Measurements from ENCODE around the gene RERE.

The RERE gene

DNA sequence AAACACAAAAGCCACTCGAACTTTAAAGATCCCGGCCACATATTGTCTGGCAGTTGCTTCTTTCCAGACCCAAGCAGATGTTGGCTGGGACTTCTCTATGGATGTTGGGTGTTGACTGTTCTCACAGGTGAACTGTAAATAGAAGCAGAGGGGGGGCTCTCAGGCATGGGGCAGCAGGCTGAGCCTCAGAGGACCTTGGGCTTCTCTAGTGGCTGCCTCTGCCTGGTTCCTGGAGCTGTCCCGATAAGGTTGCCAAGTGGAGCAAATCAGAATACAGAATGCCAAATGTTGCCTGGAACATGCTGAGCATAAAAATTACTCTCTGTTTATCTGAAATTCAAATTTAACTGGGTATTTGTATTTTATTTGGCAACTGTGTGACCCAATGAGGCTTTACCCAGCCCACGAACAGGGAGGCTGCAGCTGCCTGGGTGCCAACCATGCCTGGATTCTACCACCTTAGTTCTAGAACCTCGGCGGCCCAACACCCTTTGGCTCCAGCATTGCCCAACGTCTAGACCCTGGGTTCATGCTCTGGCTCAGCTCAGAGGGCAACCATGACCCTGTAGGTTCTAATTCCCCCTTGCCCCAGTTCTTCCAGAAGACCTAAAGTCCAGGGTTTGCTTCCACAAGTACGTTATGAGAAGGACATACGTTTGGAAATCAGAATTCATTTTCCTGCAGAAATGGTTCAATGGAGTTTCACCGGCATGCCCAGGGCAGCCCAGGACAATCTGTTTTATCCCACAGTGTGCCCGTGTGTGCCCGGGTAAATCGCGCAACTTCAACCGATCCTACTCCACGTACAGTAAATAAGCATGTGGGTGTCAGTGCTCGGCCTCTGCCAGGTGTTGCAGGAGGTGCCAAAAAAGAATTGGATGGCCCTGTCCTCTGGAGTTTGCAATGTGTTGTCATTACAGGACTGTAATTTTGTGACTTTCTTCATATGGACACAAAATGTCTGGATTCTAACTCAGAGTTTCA lies 504.9 kb downstream of the RERE start:
- DNase-seq (ENCODE audit: low read depth), result no peak
- no peak overlapping the region for H3K4me3 ChIP-seq (ENCODE audit: low read depth, low read length)

DNA sequence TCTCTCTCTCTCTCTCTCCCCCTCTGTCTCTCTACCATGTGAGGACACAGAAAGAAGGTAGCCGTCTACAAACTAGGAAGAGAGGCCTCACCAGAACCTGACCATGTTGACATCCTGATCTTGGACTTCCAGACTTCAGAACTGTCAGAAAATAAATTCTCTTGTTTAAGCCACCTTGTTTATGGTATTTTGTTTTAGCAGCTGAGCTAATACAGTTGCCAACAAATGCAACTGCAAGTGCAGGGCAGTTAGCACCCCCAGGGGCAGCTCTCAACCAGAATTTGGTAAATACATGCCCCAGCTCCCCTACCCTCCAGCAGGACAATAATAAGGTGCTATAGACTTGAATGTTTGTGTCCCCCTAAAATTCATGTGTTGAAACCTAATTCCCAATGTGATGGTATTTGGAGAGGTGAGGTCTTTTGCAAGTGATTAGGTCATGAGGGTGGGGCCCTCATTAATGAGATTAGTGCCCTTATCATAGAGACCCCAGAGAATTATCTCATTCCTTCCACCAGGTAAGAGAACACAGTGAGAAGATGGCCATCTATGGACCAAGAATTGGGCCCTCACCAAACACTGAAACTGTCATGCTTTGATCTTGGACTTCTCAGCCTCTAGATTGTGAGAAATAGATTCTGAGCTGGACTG lies 506.2 kb downstream of the RERE start:
- no peak for DNase-seq (ENCODE audit: low read depth)
- no peak overlapping the region for H3K4me3 ChIP-seq (ENCODE audit: low read depth, low read length)

DNA sequence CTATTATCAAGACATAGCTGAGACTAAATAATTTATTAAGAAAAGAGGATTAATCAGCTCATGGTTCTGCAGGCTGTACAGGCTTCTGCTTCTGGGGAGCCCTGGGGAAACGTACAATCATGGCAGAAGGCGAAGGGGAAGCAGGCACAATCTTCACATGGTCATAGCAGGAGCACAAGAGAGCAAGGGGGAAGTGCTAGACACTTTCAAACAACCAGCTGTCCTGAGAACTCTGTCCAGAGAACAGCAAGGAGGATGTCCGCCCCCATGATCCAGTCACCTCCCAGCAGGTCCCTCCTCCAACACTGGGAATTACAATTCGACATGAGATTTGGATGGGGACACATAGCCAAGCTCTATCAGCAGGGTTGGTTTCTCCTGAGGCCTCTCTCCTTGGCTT lies 509.8 kb downstream of the RERE start:
- no peak for DNase-seq (ENCODE audit: low read depth)
- H3K4me3 ChIP-seq (ENCODE audit: low read depth, low read length), result no peak overlapping the region

DNA sequence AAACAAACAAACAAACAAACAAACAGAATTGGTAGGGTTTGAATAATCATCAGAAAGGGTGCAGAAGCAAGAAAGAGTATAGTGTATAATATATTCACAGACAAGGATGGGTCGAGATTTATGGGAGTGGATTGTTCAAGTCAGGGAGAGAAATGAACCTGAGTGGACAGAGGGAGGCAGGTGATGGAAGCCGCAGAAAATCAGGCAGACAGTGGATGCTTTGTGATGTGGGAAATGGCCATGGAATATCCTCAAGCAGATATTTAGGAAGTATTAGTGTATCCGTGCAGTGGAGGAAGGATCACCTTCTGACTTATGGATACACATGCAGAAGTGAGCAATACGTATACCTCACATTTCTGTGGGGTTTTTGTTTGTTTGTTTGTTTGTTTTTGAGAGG lies 513.6 kb downstream of the RERE start:
- no peak overlapping the region for H3K4me3 ChIP-seq (ENCODE audit: low read depth, low read length)
- DNase-seq (ENCODE audit: low read depth), result no peak

DNA sequence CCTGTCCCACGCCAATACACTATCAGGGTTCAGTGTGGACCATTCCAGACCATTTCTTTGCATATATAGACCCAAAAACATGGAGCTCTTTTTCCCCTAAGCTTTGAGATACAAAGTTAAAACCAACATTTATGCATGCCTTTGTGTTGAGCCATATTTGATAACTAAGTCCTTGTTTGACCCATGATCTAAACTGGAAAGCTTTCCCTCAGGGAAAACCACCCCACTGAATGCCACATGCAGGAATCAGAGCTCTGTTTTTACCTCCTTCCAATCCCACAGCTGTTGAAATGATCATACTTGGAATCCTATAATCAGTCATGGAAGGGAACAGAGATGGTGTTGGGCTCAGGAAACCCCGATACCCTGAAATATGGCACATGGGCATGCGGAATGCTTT lies 514.3 kb downstream of the RERE start:
- H3K4me3 ChIP-seq (ENCODE audit: low read depth, low read length), result no peak overlapping the region

More for the DNA sequence above, 514.3 kb downstream of the RERE start:
- DNase-seq (ENCODE audit: low read depth), result no peak
